GM23248 (cell line): ENCODE measurements around the gene LUZP1. TPM values are rescaled to one million over a fixed set of nuclear protein-coding genes. Genes with fewer than 3 reads are reported as not detected.
A peak's percentile ranks its signal among the peaks of the same experiment; 100 is the strongest.

Source experiments
- DNase-seq: peaks from one replicate; pipeline ENCODE4 v3.0.0-alpha.2; 2015
- H2AFZ ChIP-seq: fragments of 200-600 bp; sonication (generic); 2 replicates; pipeline ENCODE4 v1.6.1; 2016; ENCODE audit warnings: antibody characterized with exemption
- H3F3A ChIP-seq: fragments of 200-600 bp; sonication (generic); 2 replicates; pipeline ENCODE4 v1.6.1; 2016; ENCODE audit warnings: mild to moderate bottlenecking, antibody characterized with exemption, mixed run types; ENCODE audit not compliant: insufficient read depth
- H3K27ac ChIP-seq: fragments of 200-600 bp; sonication (generic); 2 replicates; pipeline ENCODE4 v1.5.1; 2016; ENCODE audit warnings: mild to moderate bottlenecking
- H3K27me3 ChIP-seq: fragments of 200-600 bp; sonication (generic); replicated peaks from 2 replicates; pipeline ENCODE4 v1.6.1; 2016; ENCODE audit warnings: mild to moderate bottlenecking; ENCODE audit not compliant: insufficient read depth
- H3K36me3 ChIP-seq: fragments of 200-600 bp; sonication (generic); 2 replicates; pipeline ENCODE4 v1.6.1; 2016; ENCODE audit warnings: low read depth, mild to moderate bottlenecking
- H3K4me1 ChIP-seq: fragments of 200-600 bp; sonication (generic); 2 replicates; pipeline ENCODE4 v1.6.1; 2016; ENCODE audit warnings: mild to moderate bottlenecking; ENCODE audit not compliant: insufficient read depth
- H3K4me2 ChIP-seq: fragments of 200-600 bp; sonication (generic); one replicate; pipeline ENCODE4 v1.6.1; 2016; ENCODE audit warnings: mild to moderate bottlenecking; ENCODE audit not compliant: unreplicated experiment
- H3K4me3 ChIP-seq: fragments of 200-600 bp; sonication (generic); 2 replicates; pipeline ENCODE4 v1.5.1; 2016; ENCODE audit warnings: mild to moderate bottlenecking
- H3K79me2 ChIP-seq: fragments of 200-600 bp; sonication (generic); 2 replicates; pipeline ENCODE4 v1.6.1; 2016; ENCODE audit warnings: mild to moderate bottlenecking; ENCODE audit not compliant: insufficient read depth
- H3K9ac ChIP-seq: fragments of 200-600 bp; sonication (generic); 2 replicates; pipeline ENCODE4 v1.6.1; 2016; ENCODE audit warnings: mild to moderate bottlenecking
- H3K9me2 ChIP-seq: fragments of 200-600 bp; sonication (generic); 2 replicates; pipeline ENCODE4 v1.6.1; 2016; ENCODE audit warnings: mixed run types, mild to moderate bottlenecking, moderate library complexity; ENCODE audit not compliant: insufficient read depth
- H3K9me3 ChIP-seq: fragments of 200-600 bp; sonication (generic); one replicate; pipeline ENCODE4 v1.6.1; 2017; ENCODE audit warnings: low read depth
- H4K20me1 ChIP-seq: fragments of 200-600 bp; sonication (generic); 2 replicates; pipeline ENCODE4 v1.6.0; 2016; ENCODE audit not compliant: insufficient read depth
- EZH2 ChIP-seq: fragments of 200-600 bp; sonication (generic); IDR thresholded peaks from 2 replicates; pipeline ENCODE4 v1.6.1; 2018; ENCODE audit warnings: antibody characterized with exemption, mild to moderate bottlenecking; ENCODE audit not compliant: insufficient read depth, poor library complexity, severe bottlenecking
- EZH2phosphoT487 ChIP-seq: fragments of 200-600 bp; sonication (generic); IDR thresholded peaks from 2 replicates; pipeline ENCODE4 v1.6.1; 2018; ENCODE audit warnings: antibody characterized with exemption, moderate library complexity, mild to moderate bottlenecking, low read depth; ENCODE audit not compliant: insufficient read depth
- WGBS, 2 experiments: methylation state at CpG; one replicate each; pipeline ENCODE4 v1.1.6; 2015 to 2017; ENCODE audit warnings: low lambda C conversion rate in 2 of 2, low coverage in 1 of 2; ENCODE audit errors: missing lambda C conversion rate in 2 of 2; 5-methylcytosine and 5-hydroxymethylcytosine counted together
- in situ Hi-C: fragments of 300-500 bp; cut with MboI; formaldehyde crosslinking; loops from 2 replicates; pipeline ENCODE4 v1.15.0; 2020
- polyA plus RNA-seq: library from polyadenylated mRNA; unstranded; fragments of >200 nt; fragmentation: Nextera tagmentation; extraction: Ambion mirVana; gene quantifications from 2 replicates; pipeline ENCODE4 v1.2.1, GENCODE V29; 2016
- total RNA-seq: library from RNA; depleted of rRNA; stranded (reverse); fragments of >200 nt; shearing (Covaris generic); gene quantifications from 2 replicates; pipeline ENCODE4 v1.2.3, GENCODE V29; 2014

LUZP1 gene
- total and polyA plus RNA-seq, 2 experiments from 2014 or later = 28.1 to 52.2 TPM

GRCh38 chr1:23177031-23177430 is 8.4 kb upstream of the LUZP1 start:
- peak overlapping the region; percentile 76 for H3K27ac ChIP-seq
- H3K4me1 ChIP-seq = peaks cover 7% of the 10 kb centered on the region; the same call in 1 of the 2 replicates
- peak overlapping the region; percentile 75 for H2AFZ ChIP-seq
- DNase-seq = no peak
- peaks cover 9% of the 10 kb centered on the region; the same call in 1 of the 2 replicates for H3K79me2 ChIP-seq
- WGBS, 2 experiments = 36 to 44% methylated on average over 10 of the region's 10 CpGs
- peak overlapping the region; percentile 70 for H3K4me3 ChIP-seq
- H3K36me3 ChIP-seq = no peaks in the 10 kb centered on the region
- H3K4me2 ChIP-seq = peak overlapping the region; percentile 74
- no peaks in the 10 kb centered on the region for H3K9me2 ChIP-seq
- no peaks in the 10 kb centered on the region for H3K27me3 ChIP-seq
- H3K9me3 ChIP-seq = no peaks in the 10 kb centered on the region
- TF ChIP-seq EZH2phosphoT487 (no peak), EZH2 (no peak)
- peak overlapping the region; percentile 85 for H3K9ac ChIP-seq
- no peaks in the 10 kb centered on the region for H4K20me1 ChIP-seq
- H3F3A ChIP-seq = peaks cover 10% of the 10 kb centered on the region
- in situ Hi-C loops = no loop called here

GRCh38 chr1:23174426-23175110 is 5.9 kb upstream of the LUZP1 start:
- no peaks in the 10 kb centered on the region for H3K9me2 ChIP-seq
- H3K27ac ChIP-seq = no peak overlapping the region
- peaks cover 9% of the 10 kb centered on the region; the same call in 1 of the 2 replicates for H3K79me2 ChIP-seq
- DNase-seq = no peak
- 46 to 53% methylated on average over 1 of the region's 1 CpG for WGBS, 2 experiments
- H3K4me1 ChIP-seq = peaks cover 15% of the 10 kb centered on the region
- H3K9ac ChIP-seq = no peak overlapping the region
- no peak overlapping the region for H3K4me2 ChIP-seq
- in situ Hi-C loops = no loop called here
- H2AFZ ChIP-seq = no peak overlapping the region
- no peaks in the 10 kb centered on the region for H3K9me3 ChIP-seq
- TF ChIP-seq EZH2 (no peak), EZH2phosphoT487 (no peak)
- H3K27me3 ChIP-seq = no peaks in the 10 kb centered on the region
- peaks cover 26% of the 10 kb centered on the region for H3F3A ChIP-seq
- H3K36me3 ChIP-seq = no peaks in the 10 kb centered on the region
- no peak overlapping the region for H3K4me3 ChIP-seq
- H4K20me1 ChIP-seq = no peaks in the 10 kb centered on the region

GRCh38 chr1:23171181-23171755 is 2.6 kb upstream of the LUZP1 start:
- Histone ChIP-seq H3K36me3 (no peaks in the 10 kb centered on the region), H3K9me3 (no peaks in the 10 kb centered on the region), H3K4me3 (no peak overlapping the region), H3K79me2 (peaks cover 18% of the 10 kb centered on the region), H2AFZ (no peak overlapping the region; the same call in 1 of the 2 replicates), H3K4me1 (peaks cover 16% of the 10 kb centered on the region), H3K27ac (no peak overlapping the region), H3K9ac (no peak overlapping the region), H4K20me1 (0 out of 2 replicates have a peak, but pooled peaks cover 7% of the 10 kb centered on the region), H3K27me3 (no peaks in the 10 kb centered on the region), H3K4me2 (no peak overlapping the region), H3K9me2 (no peaks in the 10 kb centered on the region), H3F3A (peaks cover 34% of the 10 kb centered on the region)
- DNase-seq = no peak
- TF ChIP-seq EZH2 (no peak), EZH2phosphoT487 (no peak)
- 65 to 66% methylated on average over 4 of the region's 4 CpGs for WGBS, 2 experiments
- in situ Hi-C loops = no loop called here

GRCh38 chr1:23169727-23170335 is 1.2 kb upstream of the LUZP1 start:
- H4K20me1 ChIP-seq = peaks cover 16% of the 10 kb centered on the region
- H3K27ac ChIP-seq = peak overlapping the region; percentile 94
- peaks cover 31% of the 10 kb centered on the region for H3K79me2 ChIP-seq
- peak overlapping the region; percentile 45 for H2AFZ ChIP-seq
- no peaks in the 10 kb centered on the region for H3K36me3 ChIP-seq
- peak; percentile 99 for DNase-seq
- H3K4me3 ChIP-seq = peak overlapping the region; percentile 75
- peaks cover 37% of the 10 kb centered on the region for H3F3A ChIP-seq
- no peaks in the 10 kb centered on the region for H3K9me2 ChIP-seq
- no peaks in the 10 kb centered on the region for H3K9me3 ChIP-seq
- peak overlapping the region; percentile 84 for H3K4me2 ChIP-seq
- 0 to 1% methylated on average over 5 of the region's 5 CpGs for WGBS, 2 experiments
- no peaks in the 10 kb centered on the region for H3K27me3 ChIP-seq
- in situ Hi-C loops = no loop called here
- no peak for TF ChIP-seq EZH2phosphoT487
- TF ChIP-seq EZH2 = no peak
- peak overlapping the region; percentile 95 for H3K9ac ChIP-seq
- peaks cover 26% of the 10 kb centered on the region for H3K4me1 ChIP-seq
